HG03175 (cell line): ENCODE results near the gene TTLL11.
"Not testable (repeated sequence)": the region's sequence is repeated elsewhere in the genome, so short reads cannot be mapped to it uniquely, and the experiment has no call there.

Source experiments
- ATAC-seq: cut with Tn5 transposase; IDR thresholded peaks from one replicate; pipeline ENCODE4 v1.9.1; 2021; ENCODE audit warnings: mild to moderate bottlenecking, moderate library complexity; ENCODE audit not compliant: unreplicated experiment

Gene TTLL11

DNA sequence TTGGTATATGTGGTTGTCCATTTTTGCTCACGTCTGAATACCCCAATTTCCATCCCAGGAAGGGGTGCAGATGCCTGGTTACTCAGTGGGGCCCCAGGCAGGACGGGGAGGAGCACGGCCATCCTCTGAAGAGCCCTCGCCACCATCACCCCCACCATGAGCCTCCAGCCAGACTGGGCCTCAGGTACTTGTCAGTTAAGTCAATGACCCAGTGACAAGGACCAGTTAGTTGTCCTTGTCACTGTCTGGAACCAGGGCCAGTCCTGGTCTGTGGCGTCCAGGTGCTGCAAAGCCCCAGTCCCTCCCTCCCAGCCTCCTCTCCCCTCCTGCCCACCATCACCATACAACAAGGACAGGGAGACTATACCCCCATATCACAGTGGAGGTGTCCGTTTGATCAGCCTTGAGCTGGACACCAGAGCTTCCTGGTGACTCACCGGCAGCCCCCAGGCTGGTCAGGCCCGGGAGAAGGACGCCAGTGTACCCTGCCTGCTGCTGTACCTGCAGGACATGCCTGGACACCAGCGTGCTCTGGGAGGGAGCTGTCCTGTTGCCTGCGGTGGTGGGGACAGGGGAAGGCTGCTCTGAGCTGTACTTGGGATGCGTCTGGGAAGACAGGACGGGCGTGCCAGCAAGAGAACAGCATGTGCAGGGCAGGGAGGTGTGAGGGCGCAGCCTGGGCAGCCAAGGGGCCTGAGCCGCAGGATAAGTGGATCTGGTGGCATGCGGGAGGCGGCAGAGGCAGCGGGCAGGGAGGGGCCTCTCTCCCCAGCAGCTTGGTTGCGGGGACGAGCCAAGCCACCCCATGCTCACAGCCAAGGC, 32.6 kb upstream of the TTLL11 start:
- ATAC-seq = no peak

DNA sequence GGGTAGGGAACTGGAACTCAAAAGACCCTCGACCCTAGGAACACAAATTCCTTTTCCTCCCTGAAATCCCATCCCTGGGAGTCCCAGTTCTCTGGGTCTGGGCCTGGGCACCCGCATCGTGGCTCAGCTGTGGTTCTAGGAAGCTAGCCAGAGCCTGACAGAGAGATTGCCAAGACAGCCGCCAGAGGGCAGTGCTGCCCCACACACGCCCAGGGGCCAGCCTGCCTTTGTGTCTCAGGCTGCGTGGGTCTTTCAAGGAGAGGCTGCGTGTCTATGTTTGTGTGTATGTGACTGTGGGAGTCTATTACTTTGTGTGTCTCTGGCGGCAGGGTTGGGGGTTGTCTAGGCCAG, 32.0 kb upstream of the TTLL11 start:
- peak; percentile 60 for ATAC-seq

DNA sequence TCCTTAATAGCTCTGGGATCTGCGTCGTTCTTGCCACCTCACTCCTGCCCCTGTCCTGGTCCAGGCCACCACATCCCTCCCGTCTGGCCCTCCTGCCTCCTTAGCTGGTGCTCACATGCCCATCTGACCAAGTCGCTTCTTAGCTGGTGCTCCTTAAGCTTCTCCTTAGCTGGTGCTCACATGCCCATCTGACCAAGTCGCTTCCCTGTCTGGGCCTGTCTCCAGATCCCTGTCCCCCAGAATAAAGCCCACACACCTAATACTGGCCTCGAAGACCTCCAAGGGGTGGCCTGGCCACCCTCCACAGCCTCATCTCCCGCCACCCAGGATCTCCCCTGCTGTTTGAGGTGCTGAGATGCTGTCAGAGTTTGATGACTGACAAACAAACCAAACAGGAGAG, 31.4 kb upstream of the TTLL11 start:
- no peak for ATAC-seq

- ATAC-seq = no peak
These were observed 30.9 kb upstream of the TTLL11 start for GRCh38 chr9:122124048-122124447.

GRCh38 chr9:122122903-122123632, 30.0 kb upstream of the TTLL11 start:
- peak; percentile 50 for ATAC-seq

- ATAC-seq = no peak
These were observed 29.4 kb upstream of the TTLL11 start for GRCh38 chr9:122122468-122122867.

DNA sequence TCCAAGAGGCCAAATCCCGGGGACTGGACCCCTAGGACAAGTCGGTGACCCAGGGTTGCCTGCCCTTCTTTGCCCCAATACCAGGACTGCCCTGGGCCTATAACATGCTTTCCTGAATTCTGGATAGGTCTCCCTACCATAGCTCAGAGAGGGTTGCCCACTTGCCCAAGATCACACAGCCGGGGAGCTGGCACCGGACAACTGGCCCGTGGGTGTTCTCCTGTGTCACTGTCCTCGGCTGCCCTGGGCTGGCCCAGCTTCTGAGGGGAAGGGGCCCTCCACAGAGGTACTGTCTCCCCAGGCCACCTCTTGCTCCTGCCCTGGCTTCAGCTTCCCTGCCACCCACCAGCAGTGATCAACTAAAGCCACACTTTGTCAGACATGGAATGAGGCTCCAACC, 28.8 kb upstream of the TTLL11 start:
- ATAC-seq = no peak

GRCh38 chr9:122121391-122121790, 28.3 kb upstream of the TTLL11 start:
- ATAC-seq = no peak

GRCh38 chr9:122120316-122121071, 27.4 kb upstream of the TTLL11 start:
- no peak for ATAC-seq

DNA sequence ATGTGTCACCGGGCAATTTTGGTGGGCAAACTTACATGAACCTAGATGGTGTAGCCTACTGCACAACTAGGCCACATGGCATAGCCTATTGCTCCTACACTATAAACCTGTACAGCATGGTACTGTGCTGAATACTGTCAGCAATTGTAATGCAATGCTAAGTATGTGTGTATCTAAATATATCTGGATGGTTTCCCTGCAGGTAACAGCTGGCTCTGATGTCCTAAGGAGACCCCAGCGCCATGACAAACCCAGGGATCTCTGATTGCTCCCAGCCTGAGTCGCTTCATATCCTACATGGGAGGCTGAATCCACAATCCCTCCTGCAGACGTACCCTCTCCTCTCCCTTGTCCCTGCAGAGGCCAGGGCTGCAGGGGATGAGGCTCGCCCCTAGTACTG, 26.6 kb upstream of the TTLL11 start:
- no peak for ATAC-seq

DNA sequence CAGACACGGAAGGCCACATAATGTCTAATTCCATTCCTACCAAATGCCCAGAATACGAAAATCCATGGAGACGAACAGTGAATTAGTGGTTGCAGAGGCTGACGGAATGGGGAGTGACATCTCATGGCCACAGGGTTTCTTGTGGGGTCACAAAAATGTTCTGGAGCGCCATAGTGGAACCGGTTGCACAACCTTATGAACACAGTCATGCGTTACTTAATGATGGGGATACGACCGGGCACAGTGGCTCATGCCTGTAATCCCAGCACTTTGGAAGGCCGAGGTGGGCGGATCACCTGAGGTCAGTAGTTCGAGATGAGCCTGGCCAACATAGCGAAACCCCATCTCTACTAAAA, 26.0 kb upstream of the TTLL11 start:
- ATAC-seq = no peak

DNA sequence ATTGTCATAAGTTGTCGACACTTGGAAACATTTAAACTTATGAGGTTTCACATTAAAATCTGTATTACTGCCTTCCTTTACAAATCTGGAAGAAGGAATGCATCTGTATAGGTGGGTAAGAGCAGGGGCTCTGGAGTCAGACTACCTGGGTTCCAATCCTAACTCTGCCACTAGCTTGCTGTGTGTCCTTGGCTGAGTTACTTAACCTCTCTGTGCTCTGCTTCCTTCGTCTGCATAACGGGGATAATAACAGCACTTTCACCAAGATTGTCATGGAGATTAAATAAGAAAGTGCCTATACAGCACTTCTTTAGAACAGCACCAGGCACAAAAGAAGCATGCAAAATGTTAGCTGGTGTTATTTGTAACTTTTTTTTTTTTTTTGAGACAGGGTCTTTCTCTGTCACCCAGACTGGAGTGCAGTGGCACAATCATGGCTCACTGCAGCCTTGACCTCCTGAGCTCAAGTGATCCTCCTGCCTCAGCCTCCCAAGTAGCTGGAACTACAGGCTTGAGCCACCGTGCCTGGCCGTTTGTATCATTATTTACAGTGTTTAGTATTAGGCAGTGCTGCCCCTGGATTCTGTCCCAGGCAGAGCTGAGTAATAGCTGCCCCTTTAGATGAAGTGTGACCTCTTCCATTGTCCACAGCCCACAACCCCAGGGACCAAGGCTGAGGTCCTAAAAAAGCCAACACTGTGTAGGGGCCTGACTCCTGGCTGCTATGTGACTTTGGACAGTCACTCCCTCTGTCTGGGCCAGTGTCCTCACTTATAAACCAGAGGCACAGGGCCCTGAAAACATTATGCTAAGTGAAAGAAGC, 25.4 kb upstream of the TTLL11 start:
- no peak for ATAC-seq

GRCh38 chr9:122117241-122117640, 24.1 kb upstream of the TTLL11 start:
- ATAC-seq = not testable (repeated sequence)

DNA sequence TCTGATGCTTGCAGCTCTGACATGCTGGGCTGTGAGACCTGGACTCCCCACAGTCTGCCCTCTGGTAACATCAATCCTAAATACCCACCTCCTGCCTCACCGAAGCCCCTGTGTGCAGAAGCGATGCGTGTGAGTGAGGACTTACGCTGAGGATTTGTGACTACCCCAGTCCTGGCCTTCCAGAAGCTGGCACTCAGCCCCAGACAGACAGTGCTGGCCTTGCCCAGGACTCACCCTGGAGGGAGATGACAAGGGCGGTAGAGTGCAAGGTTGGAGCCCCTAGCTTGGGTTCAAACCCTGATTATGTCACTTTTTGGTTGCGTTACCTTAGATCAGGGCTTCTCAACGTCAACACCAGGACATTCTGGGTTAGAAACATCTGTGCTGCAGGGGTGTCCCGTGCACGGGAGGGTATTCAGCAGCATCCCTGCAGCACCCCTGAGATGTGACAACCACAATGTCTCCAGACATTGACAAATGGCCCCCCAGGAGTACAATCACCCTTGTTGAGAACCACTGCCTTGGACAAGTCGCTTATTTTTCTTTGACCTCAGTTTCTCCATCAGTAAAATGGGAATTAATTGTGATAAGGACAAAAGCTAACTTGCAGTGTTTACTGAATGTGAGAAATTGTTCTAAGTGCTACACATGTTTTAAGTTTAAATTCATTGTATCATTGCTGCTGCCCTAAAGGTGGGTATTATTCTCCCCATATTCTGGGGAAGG, 23.5 kb upstream of the TTLL11 start:
- no peak for ATAC-seq

- ATAC-seq = no peak
These were observed 22.9 kb upstream of the TTLL11 start for GRCh38 chr9:122116040-122116439.

GRCh38 chr9:122115176-122116035, 22.3 kb upstream of the TTLL11 start:
- ATAC-seq = no peak

GRCh38 chr9:122113574-122113973, 20.5 kb upstream of the TTLL11 start:
- no peak for ATAC-seq

GRCh38 chr9:122112238-122112637, 19.1 kb upstream of the TTLL11 start:
- ATAC-seq = no peak

- no peak for ATAC-seq
These were observed 18.4 kb upstream of the TTLL11 start for GRCh38 chr9:122111413-122112085.
